ENCODE results near the gene INTS7. TPM values are rescaled to one million over a fixed set of nuclear protein-coding genes. Genes with fewer than 3 reads are reported as not detected.
"Not testable (repeated sequence)": the region's sequence is repeated elsewhere in the genome, so short reads cannot be mapped to it uniquely, and the experiment has no call there.

INTS7 gene
- total RNA-seq, 2 experiments from 2014 or later: 28.4 to 28.8 TPM

- Mint-ChIP-seq H3K4me1 (no peaks in the 10 kb centered on the region), H3K36me3 (ENCODE audit: low read depth) (no peaks in the 10 kb centered on the region), H3K27me3 (peaks cover 18% of the 10 kb centered on the region), H3K9me3 (no peaks in the 10 kb centered on the region), H3K27ac (no peak overlapping the region), H3K4me3 (no peak overlapping the region)
- CTCF ChIA-PET: no interaction called here
- DNase-seq: no peak
- POLR2A ChIA-PET: no interaction called here
Observed at GRCh38 chr1:211918843-211919414, 116.4 kb downstream of the INTS7 start.

- not testable (repeated sequence) for H3K36me3 Mint-ChIP-seq (ENCODE audit: low read depth); H3K9me3 Mint-ChIP-seq
Observed at GRCh38 chr1:211916458-211916857, 118.9 kb downstream of the INTS7 start.

GRCh38 chr1:211915924-211916323 is 119.4 kb downstream of the INTS7 start:
- Mint-ChIP-seq H3K9me3 (peaks cover 3% of the 10 kb centered on the region), H3K36me3 (ENCODE audit: low read depth) (no peaks in the 10 kb centered on the region), H3K4me1 (no peaks in the 10 kb centered on the region), H3K27me3 (peaks cover 26% of the 10 kb centered on the region), H3K4me3 (no peak overlapping the region), H3K27ac (no peak overlapping the region)
- CTCF ChIA-PET: interaction anchor here (1.1 kb wide), 1 partner anchor 217 kb away, joined by 3 read pairs; no protein-coding TSS in a partner anchor
- DNase-seq: no peak
- POLR2A ChIA-PET: no interaction called here

More at GRCh38 chr1:211916458-211916857, 118.9 kb downstream of the INTS7 start:
- peaks cover 26% of the 10 kb centered on the region for H3K27me3 Mint-ChIP-seq
- POLR2A ChIA-PET, H3K27ac Mint-ChIP-seq, H3K4me3 Mint-ChIP-seq, CTCF ChIA-PET, H3K4me1 Mint-ChIP-seq, DNase-seq: not testable (repeated sequence)

- peaks cover 28% of the 10 kb centered on the region for H3K27me3 Mint-ChIP-seq
- no peaks in the 10 kb centered on the region for H3K36me3 Mint-ChIP-seq (ENCODE audit: low read depth)
- no peak for DNase-seq
- ChIA-PET POLR2A (no interaction called here), CTCF (no interaction called here)
- H3K9me3 Mint-ChIP-seq: peaks cover 7% of the 10 kb centered on the region
- H3K4me1 Mint-ChIP-seq: no peaks in the 10 kb centered on the region
- H3K27ac Mint-ChIP-seq: no peak overlapping the region
- H3K4me3 Mint-ChIP-seq: no peak overlapping the region
Observed at GRCh38 chr1:211912844-211913432, 122.4 kb downstream of the INTS7 start.

GRCh38 chr1:211912038-211912437 is 123.3 kb downstream of the INTS7 start:
- no peak overlapping the region for H3K4me3 Mint-ChIP-seq
- H3K36me3 Mint-ChIP-seq (ENCODE audit: low read depth): no peaks in the 10 kb centered on the region
- no peaks in the 10 kb centered on the region for H3K4me1 Mint-ChIP-seq
- no peak overlapping the region for H3K27ac Mint-ChIP-seq
- CTCF ChIA-PET: no interaction called here
- POLR2A ChIA-PET: no interaction called here
- peaks cover 7% of the 10 kb centered on the region for H3K9me3 Mint-ChIP-seq
- peaks cover 30% of the 10 kb centered on the region for H3K27me3 Mint-ChIP-seq
- no peak for DNase-seq

- Mint-ChIP-seq H3K27ac (no peak overlapping the region), H3K36me3 (ENCODE audit: low read depth) (no peaks in the 10 kb centered on the region), H3K9me3 (peaks cover 7% of the 10 kb centered on the region), H3K4me1 (no peaks in the 10 kb centered on the region), H3K27me3 (peaks cover 28% of the 10 kb centered on the region), H3K4me3 (no peak overlapping the region)
- CTCF ChIA-PET: no interaction called here
- POLR2A ChIA-PET: no interaction called here
- no peak for DNase-seq
Observed at GRCh38 chr1:211910913-211911485, 124.4 kb downstream of the INTS7 start.

- Mint-ChIP-seq H3K27ac (no peak overlapping the region), H3K27me3 (peaks cover 25% of the 10 kb centered on the region), H3K9me3 (peaks cover 7% of the 10 kb centered on the region), H3K36me3 (ENCODE audit: low read depth) (no peaks in the 10 kb centered on the region), H3K4me3 (no peak overlapping the region), H3K4me1 (no peaks in the 10 kb centered on the region)
- POLR2A ChIA-PET: no interaction called here
- CTCF ChIA-PET: no interaction called here
- no peak for DNase-seq
Observed at GRCh38 chr1:211910113-211910884, 125.1 kb downstream of the INTS7 start.

GRCh38 chr1:211909395-211909794 is 126.0 kb downstream of the INTS7 start:
- no peaks in the 10 kb centered on the region for H3K36me3 Mint-ChIP-seq (ENCODE audit: low read depth)
- peaks cover 7% of the 10 kb centered on the region for H3K9me3 Mint-ChIP-seq
- H3K4me3 Mint-ChIP-seq: no peak overlapping the region
- no peaks in the 10 kb centered on the region for H3K4me1 Mint-ChIP-seq
- no peak overlapping the region for H3K27ac Mint-ChIP-seq
- peaks cover 25% of the 10 kb centered on the region for H3K27me3 Mint-ChIP-seq
- ChIA-PET CTCF (no interaction called here), POLR2A (no interaction called here)
- DNase-seq: no peak

GRCh38 chr1:211908951-211909350 is 126.4 kb downstream of the INTS7 start:
- Mint-ChIP-seq H3K27ac (no peak overlapping the region), H3K9me3 (peaks cover 7% of the 10 kb centered on the region), H3K4me3 (no peak overlapping the region), H3K4me1 (no peaks in the 10 kb centered on the region), H3K36me3 (ENCODE audit: low read depth) (no peaks in the 10 kb centered on the region), H3K27me3 (peaks cover 25% of the 10 kb centered on the region)
- no peak for DNase-seq
- CTCF ChIA-PET: no interaction called here
- POLR2A ChIA-PET: no interaction called here

GRCh38 chr1:211908453-211908852 is 126.9 kb downstream of the INTS7 start:
- CTCF ChIA-PET: no interaction called here
- POLR2A ChIA-PET: no interaction called here
- no peaks in the 10 kb centered on the region for H3K4me1 Mint-ChIP-seq
- no peak overlapping the region for H3K27ac Mint-ChIP-seq
- no peak for DNase-seq
- peaks cover 8% of the 10 kb centered on the region for H3K9me3 Mint-ChIP-seq
- H3K36me3 Mint-ChIP-seq (ENCODE audit: low read depth): no peaks in the 10 kb centered on the region
- H3K4me3 Mint-ChIP-seq: no peak overlapping the region
- peaks cover 24% of the 10 kb centered on the region for H3K27me3 Mint-ChIP-seq

- no peak overlapping the region for H3K4me3 Mint-ChIP-seq
- ChIA-PET CTCF (interaction anchor here (0.7 kb wide), 1 partner anchor 12 kb away, joined by 3 read pairs; no protein-coding TSS in a partner anchor), POLR2A (no interaction called here)
- peaks cover 6% of the 10 kb centered on the region for H3K36me3 Mint-ChIP-seq (ENCODE audit: low read depth)
- no peak overlapping the region for H3K27ac Mint-ChIP-seq
- DNase-seq: no peak
- H3K27me3 Mint-ChIP-seq: peaks cover 6% of the 10 kb centered on the region
- H3K4me1 Mint-ChIP-seq: no peaks in the 10 kb centered on the region
- H3K9me3 Mint-ChIP-seq: peaks cover 13% of the 10 kb centered on the region
Observed at GRCh38 chr1:211903490-211904245, 131.7 kb downstream of the INTS7 start.

GRCh38 chr1:211902624-211903291 is 132.6 kb downstream of the INTS7 start:
- H3K9me3 Mint-ChIP-seq: peaks cover 13% of the 10 kb centered on the region
- DNase-seq: no peak
- H3K36me3 Mint-ChIP-seq (ENCODE audit: low read depth): peaks cover 6% of the 10 kb centered on the region
- H3K27me3 Mint-ChIP-seq: peaks cover 4% of the 10 kb centered on the region
- CTCF ChIA-PET: interaction anchor here (0.7 kb wide), 1 partner anchor 222 kb away, joined by 3 read pairs; no protein-coding TSS in a partner anchor
- no peak overlapping the region for H3K4me3 Mint-ChIP-seq
- no peaks in the 10 kb centered on the region for H3K4me1 Mint-ChIP-seq
- POLR2A ChIA-PET: no interaction called here
- H3K27ac Mint-ChIP-seq: no peak overlapping the region

Measured in activated CD4-positive, alpha-beta memory T cell treated with anti-CD3 and anti-CD28 coated beads, Interleukin-2, amount 10 ng/mL, durations not matched to agents 7 days and 5 days (primary cell).